Right renal pelvis (tissue), 4 donors: ENCODE measurements around the gene RSBN1. TPM values are rescaled to one million over a fixed set of nuclear protein-coding genes. Genes with fewer than 3 reads are reported as not detected.

Experiments used
- DNase-seq, 4 donors: peaks; one replicate each; pipeline ENCODE4 v3.0.0-alpha.2; 2013; ENCODE audit warnings: low read depth in 4 of 4, low spot score in 3 of 4, missing footprints in 1 of 4
- polyA plus RNA-seq, 4 donors: library from polyadenylated mRNA; unstranded; fragments of 120-200 nt; gene quantifications; one replicate each; pipeline ENCODE4 v1.2.1, GENCODE V29; 2013; ENCODE audit not compliant: insufficient read length in 4 of 4

RSBN1 gene
- polyA plus RNA-seq, 4 donors: 24.1 to 32.5 (median 27.7) TPM

DNA sequence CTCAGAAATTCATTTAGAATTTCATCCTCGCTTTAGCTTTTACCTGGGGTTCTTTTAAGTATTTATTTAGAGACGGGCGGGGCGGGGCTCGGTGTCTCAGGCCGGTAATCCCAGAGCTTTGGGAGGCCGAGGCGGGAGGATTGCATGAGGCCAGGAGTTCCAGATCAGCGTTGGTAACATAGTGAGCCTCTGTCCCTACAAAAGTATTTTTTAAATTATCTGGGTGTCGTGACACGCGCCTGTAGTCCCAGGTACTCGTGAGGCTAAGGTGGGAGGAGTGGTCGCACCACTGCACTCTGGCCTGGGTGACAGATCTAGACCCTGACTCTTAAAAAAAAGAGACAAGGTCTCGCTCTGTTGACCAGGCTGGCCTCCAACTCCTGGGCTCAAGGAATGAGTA lies 942 bp upstream of the RSBN1 start:
- DNase-seq: no peak

DNA sequence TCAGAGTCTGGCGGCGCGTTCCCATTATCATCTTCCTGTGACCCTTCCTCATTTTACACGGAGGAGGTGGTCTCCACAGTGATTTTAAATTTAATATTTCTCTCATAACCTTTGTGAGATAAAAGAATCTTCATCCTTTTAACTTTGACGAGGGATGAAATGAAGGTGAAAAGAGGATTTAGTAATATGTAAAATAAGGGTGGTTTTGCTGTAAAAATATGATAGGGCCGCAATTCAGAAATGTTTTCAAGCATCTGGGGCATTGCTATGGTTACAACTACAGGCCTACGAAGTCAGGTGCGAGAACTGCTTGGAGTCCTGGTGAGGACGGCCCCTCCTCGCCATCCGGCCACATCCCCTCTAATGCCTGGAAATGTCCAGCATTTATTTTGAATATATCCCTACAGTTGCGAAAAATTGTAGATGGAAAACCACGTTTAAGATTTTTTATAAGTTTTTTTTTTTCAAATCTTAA lies 422 bp upstream of the RSBN1 start:
- peak in 1 of 4 donors; percentile 10 for DNase-seq

DNA sequence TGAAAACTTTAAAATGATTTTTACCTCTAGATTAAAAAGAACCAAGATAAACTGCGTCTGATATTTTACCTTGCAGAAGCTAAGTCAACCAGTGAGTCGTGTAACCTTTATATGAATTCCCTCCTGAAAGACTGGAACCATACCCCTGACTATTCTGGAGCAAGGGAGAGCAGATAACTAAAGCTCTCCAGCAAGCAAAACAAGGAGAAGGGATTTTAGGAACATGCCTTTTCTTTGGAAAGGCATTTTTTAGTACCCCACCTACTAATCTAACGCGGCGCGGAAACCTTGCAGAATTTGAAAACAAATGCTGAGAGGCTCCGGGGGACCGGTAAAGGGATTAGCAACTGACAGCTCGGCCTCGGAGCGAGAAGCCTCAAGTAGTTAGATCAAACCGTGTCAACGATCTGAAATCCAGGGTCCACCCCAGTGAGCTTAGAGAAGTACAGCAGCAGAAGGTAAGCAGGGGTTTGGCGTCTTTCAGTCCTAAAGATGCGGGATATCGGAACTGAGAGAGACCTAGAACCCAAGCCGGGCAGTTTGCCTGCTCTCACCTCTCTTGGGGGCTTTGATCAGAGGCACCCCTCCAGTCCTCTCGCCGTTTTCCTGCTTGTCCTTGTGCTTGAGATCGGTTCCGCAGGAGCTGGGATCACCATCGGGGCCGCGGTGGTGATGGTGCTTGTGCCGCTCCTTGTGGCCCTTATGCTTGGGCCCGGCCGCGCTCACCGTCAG lies 954 bp downstream of the RSBN1 start:
- peak in 3 of 4 donors; percentile 5 to 13 (median 12) for DNase-seq

DNA sequence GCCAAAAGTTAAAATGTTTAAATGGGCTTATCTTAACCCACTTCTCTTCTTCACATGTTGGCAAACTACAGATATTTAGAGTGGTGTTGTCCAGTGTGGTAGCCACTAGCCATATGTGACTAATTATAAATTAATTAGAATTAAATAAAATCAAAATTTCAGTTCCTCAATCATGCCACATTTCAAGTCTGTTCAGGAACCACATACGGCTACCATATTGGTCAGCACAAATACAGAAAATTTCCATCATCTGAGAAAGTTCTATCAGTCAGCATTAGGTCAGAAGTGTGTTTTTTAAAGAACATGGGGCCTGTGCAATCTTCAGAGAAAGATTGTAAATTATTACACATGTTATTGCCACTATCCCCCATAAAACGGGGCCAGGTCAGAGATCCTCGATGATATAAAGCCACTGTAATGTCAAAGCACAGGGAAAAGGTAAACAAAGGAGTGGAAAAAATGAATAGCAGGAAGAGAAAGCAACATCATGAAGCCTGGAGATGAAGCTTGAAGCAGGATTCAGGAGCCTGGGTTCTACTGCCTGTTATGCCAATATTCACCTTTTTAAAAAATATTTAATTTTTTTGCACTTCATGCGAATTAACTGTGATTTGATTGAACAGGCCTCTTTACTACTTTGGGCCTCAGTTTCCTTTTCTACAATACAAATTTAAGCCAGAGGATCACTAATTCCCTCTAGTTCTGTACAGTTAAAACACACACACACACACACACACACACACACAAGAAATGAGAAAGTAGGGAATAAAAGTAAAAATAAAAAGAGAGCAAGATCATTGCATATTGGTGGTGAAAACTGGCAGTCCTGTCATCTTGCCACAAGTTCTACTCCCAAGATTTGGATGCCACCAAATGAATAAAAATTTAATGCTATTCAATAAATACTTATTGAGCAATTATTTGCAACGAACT lies 2.3 kb downstream of the RSBN1 start:
- no peak for DNase-seq

DNA sequence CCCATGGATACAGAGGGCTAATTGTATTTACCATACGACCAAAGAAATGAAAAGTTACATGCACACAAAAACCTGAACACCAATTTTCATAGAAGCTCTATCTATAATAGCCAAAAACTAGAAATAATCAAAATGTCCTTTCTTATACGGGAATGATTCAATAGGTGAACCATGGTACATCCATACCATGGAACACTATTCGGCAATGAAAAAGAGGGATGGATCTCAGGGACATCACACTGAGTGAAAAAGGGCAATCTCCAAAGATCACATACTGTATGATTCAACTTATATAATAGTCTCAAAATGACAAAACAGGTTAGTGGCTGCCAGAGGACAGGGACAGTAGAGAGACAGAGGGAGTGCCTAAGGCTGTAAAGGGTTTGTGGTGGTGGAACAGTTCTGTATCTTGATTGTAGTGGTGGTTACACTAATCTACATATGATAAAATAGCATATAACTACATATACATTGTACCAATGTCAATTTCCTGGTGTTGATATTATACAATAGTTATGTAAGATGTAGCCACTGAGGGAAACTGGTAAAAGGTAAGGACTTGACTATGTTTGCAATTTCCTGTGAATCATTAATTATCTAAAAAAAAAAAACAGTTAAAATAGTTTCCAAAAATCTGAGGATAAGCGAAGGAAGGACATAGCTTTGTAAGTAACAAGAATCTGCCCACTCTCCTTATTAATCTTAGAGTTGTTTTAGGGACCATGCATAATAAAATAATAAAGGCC lies 3.7 kb downstream of the RSBN1 start:
- no peak for DNase-seq

GRCh38 chr1:113805639-113806038 lies 6.6 kb downstream of the RSBN1 start:
- no peak for DNase-seq

DNA sequence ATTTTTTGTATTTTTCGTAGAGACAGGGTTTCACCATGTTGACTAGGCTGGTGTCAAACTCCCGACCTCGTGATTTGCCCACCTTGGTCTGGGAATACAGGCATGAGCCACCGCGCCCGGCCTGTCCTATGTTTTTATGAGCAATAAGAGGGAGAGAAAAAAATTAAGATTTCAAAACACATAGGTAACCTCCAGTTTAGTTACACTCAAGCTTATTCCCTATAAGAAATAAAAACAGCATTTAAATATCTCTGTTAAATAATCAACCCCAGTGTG lies 7.1 kb downstream of the RSBN1 start:
- DNase-seq: no peak

- no peak for DNase-seq
Measured at GRCh38 chr1:113804421-113805255, 7.6 kb downstream of the RSBN1 start.

DNA sequence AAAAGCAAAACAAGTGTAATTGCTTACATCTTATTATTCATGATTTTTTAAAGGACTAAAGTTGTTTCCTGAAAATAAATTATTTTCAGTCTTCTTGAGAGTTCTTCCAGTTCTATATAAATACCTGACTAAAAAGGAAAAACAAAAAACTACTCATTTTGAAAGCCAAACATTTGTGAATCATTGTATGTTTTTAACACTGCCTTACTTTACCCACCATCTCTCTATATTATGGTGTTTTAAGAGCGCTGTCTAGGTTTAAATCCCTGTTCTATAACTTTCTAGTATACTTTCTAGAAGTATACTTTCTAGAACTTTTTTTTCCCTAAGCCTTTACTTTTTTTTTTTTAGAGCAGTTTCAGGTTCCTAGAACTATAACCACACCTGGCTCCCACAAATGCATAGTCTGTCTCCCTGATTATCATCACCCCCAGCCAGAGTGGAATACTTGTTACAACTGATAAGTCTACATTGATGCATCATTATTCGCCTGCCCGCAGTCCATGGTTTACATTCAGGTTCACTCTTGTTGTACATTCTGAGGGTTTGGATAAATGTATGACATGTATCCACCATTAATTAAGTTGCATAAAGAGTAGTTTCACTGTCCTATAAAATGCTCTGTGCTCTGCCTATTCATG lies 9.8 kb downstream of the RSBN1 start:
- DNase-seq: no peak

DNA sequence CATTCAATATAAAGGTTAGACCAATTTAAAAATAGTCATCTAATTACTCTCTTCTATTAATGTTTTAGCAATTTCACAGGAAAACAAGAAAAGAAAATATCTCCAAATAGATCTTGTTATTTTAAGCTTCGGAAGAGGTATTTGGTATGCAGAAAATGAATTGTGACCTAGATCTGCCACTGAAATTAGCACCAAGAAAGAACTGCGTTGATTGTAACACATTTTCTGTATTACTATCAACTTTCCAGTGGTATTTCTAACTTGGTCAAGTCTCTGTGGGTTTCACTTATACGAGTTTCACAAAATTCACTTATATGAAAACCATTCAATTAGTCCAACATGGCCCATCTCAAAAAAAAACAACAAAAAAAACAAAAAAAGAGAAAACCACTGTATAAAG lies 11.8 kb downstream of the RSBN1 start:
- DNase-seq: no peak

- no peak for DNase-seq
Measured at GRCh38 chr1:113797472-113797871, 14.8 kb downstream of the RSBN1 start.

GRCh38 chr1:113793878-113794834 lies 18.1 kb downstream of the RSBN1 start:
- DNase-seq: peak in 1 of 4 donors; percentile 8

- DNase-seq: no peak
Measured at GRCh38 chr1:113792986-113793385, 19.3 kb downstream of the RSBN1 start.

DNA sequence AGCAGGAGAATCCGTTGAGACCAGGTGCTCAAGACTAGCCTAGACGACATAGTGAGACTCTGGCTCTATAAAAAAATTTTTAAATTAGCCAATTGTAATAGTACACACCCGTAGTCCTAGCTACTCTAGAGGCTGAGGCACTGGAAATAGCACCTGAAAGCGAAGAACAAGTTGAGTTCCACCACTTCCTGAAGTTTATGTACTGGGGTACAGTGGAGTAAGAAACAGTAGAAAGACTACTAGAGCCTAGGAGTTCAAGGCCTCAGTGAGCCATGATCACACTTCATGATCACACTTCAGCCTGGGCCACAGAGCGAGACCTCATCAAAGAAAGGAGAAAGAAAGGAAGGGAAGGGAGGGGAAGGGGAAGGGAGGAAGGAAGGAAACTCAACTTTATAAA lies 19.8 kb downstream of the RSBN1 start:
- no peak for DNase-seq

DNA sequence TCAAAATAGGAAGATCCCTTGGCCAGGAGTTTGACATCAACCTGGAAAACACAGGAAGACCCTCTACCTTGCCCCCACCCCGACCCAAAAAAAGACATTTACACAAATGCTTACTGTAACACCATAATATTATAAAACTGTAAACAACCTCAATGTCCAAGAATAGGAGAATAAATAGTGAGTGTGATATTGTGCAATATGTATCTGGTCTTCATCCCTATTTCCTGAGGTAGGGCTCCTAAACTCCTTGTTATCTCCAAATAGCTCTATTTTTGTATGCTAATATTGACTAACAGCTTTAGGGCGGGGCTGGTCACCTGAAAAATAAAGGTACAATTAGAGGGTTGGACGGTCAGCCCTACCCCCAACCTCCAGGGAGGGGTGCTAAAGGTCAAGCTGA lies 23.5 kb downstream of the RSBN1 start:
- DNase-seq: no peak

- DNase-seq: no peak
Measured at GRCh38 chr1:113787663-113788062, 24.6 kb downstream of the RSBN1 start.

DNA sequence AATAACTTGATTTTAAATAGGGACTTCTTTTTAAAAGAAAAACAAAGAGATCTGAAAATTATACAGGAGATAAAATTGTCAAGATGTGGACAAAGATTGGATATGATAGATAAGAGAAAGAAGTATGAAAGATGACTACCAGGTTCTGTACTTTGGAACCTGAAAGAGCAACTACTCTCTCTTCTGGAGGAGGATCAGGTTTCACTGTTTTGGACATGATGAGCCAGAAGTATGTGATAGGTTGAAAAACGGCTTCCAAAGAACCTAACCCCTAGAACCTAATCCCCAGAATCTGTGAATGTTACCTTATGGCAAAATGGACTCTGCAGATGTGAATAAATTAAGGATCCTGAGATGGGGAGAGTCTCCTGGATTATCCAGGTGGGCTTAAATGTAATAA lies 26.2 kb downstream of the RSBN1 start:
- no peak for DNase-seq

DNA sequence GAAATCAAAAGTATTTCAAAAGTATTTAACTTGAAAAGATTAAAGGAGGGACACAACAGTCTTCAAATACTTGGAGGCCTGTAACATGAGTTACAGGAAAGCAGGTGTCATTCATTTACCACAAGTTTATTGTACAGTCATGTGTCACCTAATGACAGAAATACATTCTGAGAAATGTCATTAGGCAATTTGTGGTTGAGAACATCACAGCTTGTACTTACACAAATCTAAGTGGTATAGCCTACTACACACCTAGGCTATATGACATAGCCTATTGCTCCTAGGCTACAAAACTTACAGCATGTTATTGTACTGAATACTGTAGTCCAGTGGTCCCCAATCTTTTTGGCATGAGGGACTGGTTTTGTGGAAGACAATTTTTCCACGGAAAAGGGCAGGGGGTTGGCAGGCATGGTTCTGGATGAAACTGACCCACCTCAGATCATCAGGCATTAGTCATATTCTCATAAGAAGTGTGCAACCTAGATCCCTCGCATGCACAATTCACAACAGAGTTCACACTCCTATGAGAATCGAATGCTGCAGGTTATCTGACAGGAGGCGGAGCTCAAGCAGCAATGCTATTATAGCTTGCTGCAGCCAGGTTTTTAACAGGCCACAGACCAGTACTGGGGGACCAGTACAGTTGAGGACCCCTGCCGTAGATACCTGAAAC lies 28.0 kb downstream of the RSBN1 start:
- no peak for DNase-seq
